Gastroesophageal sphincter (tissue), 4 donors: ENCODE data around the gene DDAH2. TPM values are rescaled to one million over a fixed set of nuclear protein-coding genes. Genes with fewer than 3 reads are reported as not detected.

Experiments
- ATAC-seq: fragments of 150-250 bp; one replicate; pipeline ENCODE4 v1.9.1; 2016; ENCODE audit warnings: mild to moderate bottlenecking, moderate library complexity
- H3K27ac ChIP-seq, 4 donors: fragments of 200-600 bp; sonication (generic) in 3 of 4; 1 replicate in 3 of 4; 2 replicates in 1 of 4; pipeline ENCODE4 v1.5.1; 2016 to 2019
- H3K27me3 ChIP-seq: fragments of 200-600 bp; sonication (generic); one replicate; pipeline ENCODE4 v1.5.1; 2019
- H3K36me3 ChIP-seq, 2 donors: fragments of 200-600 bp; sonication (generic); one replicate each; pipeline ENCODE4 v1.5.1; 2019; ENCODE audit warnings: control low read depth in 1 of 2
- H3K4me1 ChIP-seq, 3 donors: fragments of 200-600 bp; sonication (generic); 1 replicate in 2 of 3; 2 replicates in 1 of 3; pipeline ENCODE4 v1.5.1; 2016 to 2019; ENCODE audit warnings: control low read depth in 2 of 3
- H3K4me3 ChIP-seq, 2 donors: fragments of 200-600 bp; sonication (generic); one replicate each; pipeline ENCODE4 v1.5.1; 2019; ENCODE audit warnings: mild to moderate bottlenecking in 1 of 2, moderate library complexity in 1 of 2
- H3K9me3 ChIP-seq, 3 donors: fragments of 200-600 bp; sonication (generic); one replicate each; pipeline ENCODE4 v1.5.1; 2017 to 2019; ENCODE audit warnings: control low read depth in 2 of 3
- EP300 ChIP-seq: sonication (generic); formaldehyde crosslinking; IDR thresholded peaks from one replicate; pipeline ENCODE4 v1.6.1; 2017; ENCODE audit warnings: antibody characterized with exemption, mild to moderate bottlenecking
- POLR2A ChIP-seq, 2 donors: fragments of 450-650 bp; IDR thresholded peaks; one replicate each; pipeline ENCODE4 v1.6.1; 2017; ENCODE audit warnings: antibody characterized with exemption in 2 of 2, mild to moderate bottlenecking in 2 of 2, moderate library complexity in 1 of 2
- POLR2AphosphoS5 ChIP-seq: sonication (generic); formaldehyde crosslinking; IDR thresholded peaks from one replicate; pipeline ENCODE4 v1.6.1; 2017; ENCODE audit warnings: antibody characterized with exemption
- WGBS, 2 donors: methylation state at CpG; one replicate each; pipeline ENCODE4 v1.1.5; 2018; ENCODE audit warnings: low coverage in 1 of 2; 5-methylcytosine and 5-hydroxymethylcytosine counted together
- total RNA-seq, 4 donors: library from RNA; depleted of rRNA; stranded (reverse); fragments of >200 nt; gene quantifications; one replicate each; pipeline ENCODE4 v1.1.0, GENCODE V29; 2016
- TF ChIP-seq, protein P1 (sequence below), 4 experiments: fragments of 200-600 bp in 2 of 4; fragments of 450-650 bp in 2 of 4; sonication (generic) in 1 of 4; IDR thresholded peaks; one replicate each; pipeline ENCODE4 v1.5.1; 2017 to 2019; ENCODE audit warnings: antibody characterized with exemption in 4 of 4, mild to moderate bottlenecking in 2 of 4, moderate library complexity in 2 of 4

The DDAH2 gene
- total RNA-seq, 4 donors from 2014 or later: 75.6 to 127 (median 99.0) TPM

DNA sequence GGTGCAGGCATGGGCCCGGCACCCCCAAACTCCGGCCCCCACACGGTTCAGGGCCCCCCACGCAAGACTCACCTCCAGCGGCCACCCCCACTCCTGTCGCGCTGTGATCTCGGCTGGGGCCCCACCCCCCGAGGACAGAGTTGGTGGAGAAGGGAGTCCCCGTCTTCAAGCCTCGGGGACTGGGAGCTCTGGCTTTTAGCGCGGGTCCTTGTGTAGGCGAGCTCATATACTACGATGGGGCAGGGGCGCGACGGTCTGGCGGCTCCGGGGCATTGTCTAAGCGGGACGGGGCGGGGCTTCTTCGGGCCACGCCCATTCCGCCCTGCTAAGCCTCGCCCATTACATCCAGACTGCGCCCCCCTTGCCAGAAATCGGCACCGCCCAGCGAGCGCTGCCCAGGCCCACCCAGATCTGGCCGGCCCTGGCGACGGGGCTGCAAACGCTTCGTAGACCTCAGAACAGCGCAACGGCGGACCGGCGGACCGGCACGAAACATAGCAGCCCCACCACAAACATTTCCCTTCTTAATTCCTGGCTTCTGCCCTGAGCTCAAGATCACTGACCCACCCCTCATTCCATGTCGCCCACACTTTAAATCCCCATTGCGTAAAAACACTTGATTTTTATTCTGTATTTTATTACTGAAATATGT lies 1.0 kb upstream of the DDAH2 start:
- WGBS, 2 donors: 4% methylated on average over 8 to 11 of the region's 46 CpGs
- TF ChIP-seq EP300 (no peak), POLR2AphosphoS5 (peak; percentile 47), POLR2A (IDR thresholded peaks at IDR 0.05) (peak; percentile 42 to 43)
- TF ChIP-seq, protein P1, sequence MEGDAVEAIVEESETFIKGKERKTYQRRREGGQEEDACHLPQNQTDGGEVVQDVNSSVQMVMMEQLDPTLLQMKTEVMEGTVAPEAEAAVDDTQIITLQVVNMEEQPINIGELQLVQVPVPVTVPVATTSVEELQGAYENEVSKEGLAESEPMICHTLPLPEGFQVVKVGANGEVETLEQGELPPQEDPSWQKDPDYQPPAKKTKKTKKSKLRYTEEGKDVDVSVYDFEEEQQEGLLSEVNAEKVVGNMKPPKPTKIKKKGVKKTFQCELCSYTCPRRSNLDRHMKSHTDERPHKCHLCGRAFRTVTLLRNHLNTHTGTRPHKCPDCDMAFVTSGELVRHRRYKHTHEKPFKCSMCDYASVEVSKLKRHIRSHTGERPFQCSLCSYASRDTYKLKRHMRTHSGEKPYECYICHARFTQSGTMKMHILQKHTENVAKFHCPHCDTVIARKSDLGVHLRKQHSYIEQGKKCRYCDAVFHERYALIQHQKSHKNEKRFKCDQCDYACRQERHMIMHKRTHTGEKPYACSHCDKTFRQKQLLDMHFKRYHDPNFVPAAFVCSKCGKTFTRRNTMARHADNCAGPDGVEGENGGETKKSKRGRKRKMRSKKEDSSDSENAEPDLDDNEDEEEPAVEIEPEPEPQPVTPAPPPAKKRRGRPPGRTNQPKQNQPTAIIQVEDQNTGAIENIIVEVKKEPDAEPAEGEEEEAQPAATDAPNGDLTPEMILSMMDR (IDR thresholded peaks at IDR 0.05): no peak
- no peaks in the 10 kb centered on the region for H3K27me3 ChIP-seq
- peaks cover 0 to 76% (median 31%) of the 10 kb centered on the region in 3 donors for H3K4me1 ChIP-seq
- H3K27ac ChIP-seq: peak overlapping the region; percentile 94 to 99 (median 96)
- H3K9me3 ChIP-seq: no peaks in the 10 kb centered on the region
- ATAC-seq: peak; percentile 85
- peaks cover 0 to 69% of the 10 kb centered on the region in 2 donors for H3K36me3 ChIP-seq
- H3K4me3 ChIP-seq: peak overlapping the region; percentile 80 to 92

DNA sequence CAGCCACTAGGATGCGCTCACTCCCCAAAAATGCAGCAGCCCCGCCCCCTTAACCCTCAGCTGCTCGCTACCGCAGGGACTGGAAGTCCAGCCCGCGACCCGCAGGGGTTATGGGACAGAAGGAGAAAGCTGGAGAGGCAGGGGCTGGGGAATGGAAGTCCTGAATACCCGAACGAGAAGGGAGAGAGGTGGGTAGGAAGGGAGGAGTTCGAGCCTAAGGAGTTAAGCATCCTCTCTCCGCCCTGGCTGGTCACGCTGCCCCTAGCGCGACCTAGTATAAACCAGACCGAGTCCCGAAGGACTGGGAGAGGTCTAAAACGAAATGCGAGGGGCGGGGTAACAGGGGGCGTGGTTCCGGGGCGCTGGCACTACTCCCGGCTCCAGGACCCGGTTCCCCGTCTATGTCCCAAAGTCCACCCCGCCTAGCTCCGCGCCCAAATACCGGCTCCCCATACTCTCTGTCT lies 448 bp upstream of the DDAH2 start:
- Histone ChIP-seq H3K4me3 (peak overlapping the region; percentile 80 to 92), H3K27me3 (no peaks in the 10 kb centered on the region), H3K4me1 (peaks cover 0 to 70% (median 29%) of the 10 kb centered on the region in 3 donors), H3K27ac (peak overlapping the region; percentile 94 to 99 (median 96)), H3K36me3 (peaks cover 0 to 72% of the 10 kb centered on the region in 2 donors), H3K9me3 (no peaks in the 10 kb centered on the region)
- 0% methylated on average over 3 to 7 of the region's 29 CpGs for WGBS, 2 donors
- TF ChIP-seq POLR2AphosphoS5: peak; percentile 68
- no peak for TF ChIP-seq POLR2A (IDR thresholded peaks at IDR 0.05)
- TF ChIP-seq EP300: no peak
- TF ChIP-seq, protein P1 (IDR thresholded peaks at IDR 0.05): peak in 2 of 4 experiments; percentile 63 to 75
- peak; percentile 92 for ATAC-seq

- H3K27me3 ChIP-seq: no peaks in the 10 kb centered on the region
Measured at GRCh38 chr6:31727717-31728671, 1.1 kb downstream of the DDAH2 start.

DNA sequence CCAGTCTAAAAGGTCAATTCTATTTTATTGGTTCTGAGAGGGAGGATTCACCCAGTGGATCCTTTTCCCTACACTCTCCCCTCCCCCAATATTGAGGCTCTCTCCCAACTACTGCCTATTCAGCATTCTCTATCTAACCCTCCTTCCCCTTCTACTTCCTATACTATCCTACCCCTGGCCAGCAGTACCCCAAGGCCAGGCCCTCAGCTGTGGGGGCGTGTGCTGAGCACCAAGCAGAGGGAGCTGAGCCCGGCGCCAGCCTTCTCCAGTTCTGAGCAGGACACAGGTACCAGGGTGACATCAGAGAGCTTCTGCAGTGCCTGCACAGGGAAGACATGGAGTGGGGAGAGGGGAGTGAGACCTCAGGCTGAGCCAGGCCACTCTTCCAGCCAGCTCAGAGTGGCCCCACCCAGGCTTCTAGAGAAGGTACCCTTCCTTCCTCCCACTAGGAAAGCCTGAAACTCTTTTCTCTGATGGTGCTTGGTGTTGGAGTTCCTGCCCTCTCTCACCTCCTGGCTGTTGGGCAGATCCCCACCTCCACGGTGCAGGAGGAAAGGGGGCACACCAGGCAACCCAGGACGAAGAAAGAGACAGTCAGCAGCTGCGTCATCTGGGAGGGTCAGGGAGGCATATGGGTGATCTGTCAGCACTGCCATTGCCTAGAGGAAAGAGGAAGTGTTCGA lies 1.9 kb downstream of the DDAH2 start:
- Histone ChIP-seq H3K4me1 (peaks cover 0 to 47% (median 20%) of the 10 kb centered on the region in 3 donors), H3K36me3 (peaks cover 0 to 50% of the 10 kb centered on the region in 2 donors), H3K4me3 (peak overlapping the region in 1 of 2 donors; percentile 80), H3K9me3 (no peaks in the 10 kb centered on the region), H3K27me3 (no peaks in the 10 kb centered on the region), H3K27ac (peak overlapping the region in 3 of 4 donors; percentile 94 to 99 (median 98))
- WGBS, 2 donors: 60% methylated on average over 2 of the region's 7 CpGs; no CpG with 5 or more reads in 1 of the 2 donors
- TF ChIP-seq EP300 (no peak), POLR2A (IDR thresholded peaks at IDR 0.05) (no peak), POLR2AphosphoS5 (no peak)
- TF ChIP-seq, protein P1 (IDR thresholded peaks at IDR 0.05): no peak
- no peak for ATAC-seq

More at GRCh38 chr6:31727717-31728671, 1.1 kb downstream of the DDAH2 start:
- WGBS, 2 donors: 47 to 100% methylated on average over 1 to 8 of the region's 41 CpGs
- Histone ChIP-seq H3K36me3 (peaks cover 0 to 59% of the 10 kb centered on the region in 2 donors), H3K4me1 (peaks cover 0 to 55% (median 20%) of the 10 kb centered on the region in 3 donors), H3K4me3 (peak overlapping the region; percentile 80 to 92), H3K27ac (peak overlapping the region; percentile 8 to 99 (median 96)), H3K9me3 (no peaks in the 10 kb centered on the region)
- ATAC-seq: no peak
- TF ChIP-seq POLR2A (IDR thresholded peaks at IDR 0.05) (no peak), EP300 (no peak), POLR2AphosphoS5 (no peak)
- TF ChIP-seq, protein P1 (IDR thresholded peaks at IDR 0.05): no peak
